ENCODE data around the gene SEC14L6.

Gene SEC14L6

GRCh38 chr22:30531651-30532608 is 14.6 kb downstream of the SEC14L6 start:
- DNase-seq: no peak

- no peak for DNase-seq
Observed at GRCh38 chr22:30526656-30527055, 19.9 kb downstream of the SEC14L6 start.

- no peak for DNase-seq
Observed at GRCh38 chr22:30523646-30524489, 22.7 kb downstream of the SEC14L6 start.

- no peak for DNase-seq
Observed at GRCh38 chr22:30521368-30522156, 25.0 kb downstream of the SEC14L6 start.

- no peak for DNase-seq
Observed at GRCh38 chr22:30519842-30520425, 26.6 kb downstream of the SEC14L6 start.

- DNase-seq: no peak
Observed at GRCh38 chr22:30516731-30517130, 29.8 kb downstream of the SEC14L6 start.

- no peak for DNase-seq
Observed at GRCh38 chr22:30516273-30516672, 30.3 kb downstream of the SEC14L6 start.

- no peak for DNase-seq
Observed at GRCh38 chr22:30514252-30514651, 32.3 kb downstream of the SEC14L6 start.

GRCh38 chr22:30513462-30513861 is 33.1 kb downstream of the SEC14L6 start:
- DNase-seq: no peak

- no peak for DNase-seq
Observed at GRCh38 chr22:30511911-30512310, 34.6 kb downstream of the SEC14L6 start.

- no peak for DNase-seq
Observed at GRCh38 chr22:30511109-30511508, 35.4 kb downstream of the SEC14L6 start.

- no peak for DNase-seq
Observed at GRCh38 chr22:30508216-30508615, 38.3 kb downstream of the SEC14L6 start.

- DNase-seq: no peak
Observed at GRCh38 chr22:30507670-30508069, 38.9 kb downstream of the SEC14L6 start.

GRCh38 chr22:30506507-30506968 is 40.0 kb downstream of the SEC14L6 start:
- DNase-seq: no peak

- DNase-seq: no peak
Observed at GRCh38 chr22:30503551-30503950, 43.0 kb downstream of the SEC14L6 start.

- no peak for DNase-seq
Observed at GRCh38 chr22:30502911-30503310, 43.6 kb downstream of the SEC14L6 start.

- DNase-seq: no peak
Observed at GRCh38 chr22:30502153-30502552, 44.4 kb downstream of the SEC14L6 start.

- no peak for DNase-seq
Observed at GRCh38 chr22:30500628-30501027, 45.9 kb downstream of the SEC14L6 start.

- DNase-seq: no peak
Observed at GRCh38 chr22:30497466-30498150, 48.9 kb downstream of the SEC14L6 start.

- no peak for DNase-seq
Observed at GRCh38 chr22:30495041-30495784, 51.3 kb downstream of the SEC14L6 start.

GRCh38 chr22:30492144-30492543 is 54.4 kb downstream of the SEC14L6 start:
- no peak for DNase-seq

Data from GF-D8 (cell line).